ENCODE results near the gene ZNF827. TPM values are rescaled to one million over a fixed set of nuclear protein-coding genes. Genes with fewer than 3 reads are reported as not detected.

Gene ZNF827
- total RNA-seq, 1 donor = 9.1 TPM

- TF ChIP-seq, protein P1, sequence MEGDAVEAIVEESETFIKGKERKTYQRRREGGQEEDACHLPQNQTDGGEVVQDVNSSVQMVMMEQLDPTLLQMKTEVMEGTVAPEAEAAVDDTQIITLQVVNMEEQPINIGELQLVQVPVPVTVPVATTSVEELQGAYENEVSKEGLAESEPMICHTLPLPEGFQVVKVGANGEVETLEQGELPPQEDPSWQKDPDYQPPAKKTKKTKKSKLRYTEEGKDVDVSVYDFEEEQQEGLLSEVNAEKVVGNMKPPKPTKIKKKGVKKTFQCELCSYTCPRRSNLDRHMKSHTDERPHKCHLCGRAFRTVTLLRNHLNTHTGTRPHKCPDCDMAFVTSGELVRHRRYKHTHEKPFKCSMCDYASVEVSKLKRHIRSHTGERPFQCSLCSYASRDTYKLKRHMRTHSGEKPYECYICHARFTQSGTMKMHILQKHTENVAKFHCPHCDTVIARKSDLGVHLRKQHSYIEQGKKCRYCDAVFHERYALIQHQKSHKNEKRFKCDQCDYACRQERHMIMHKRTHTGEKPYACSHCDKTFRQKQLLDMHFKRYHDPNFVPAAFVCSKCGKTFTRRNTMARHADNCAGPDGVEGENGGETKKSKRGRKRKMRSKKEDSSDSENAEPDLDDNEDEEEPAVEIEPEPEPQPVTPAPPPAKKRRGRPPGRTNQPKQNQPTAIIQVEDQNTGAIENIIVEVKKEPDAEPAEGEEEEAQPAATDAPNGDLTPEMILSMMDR (IDR thresholded peaks at IDR 0.05; ENCODE audit: insufficient read depth, low read depth, low read length) = no peak
- DNase-seq (ENCODE audit: low read depth) = no peak
- H3K4me3 ChIP-seq (ENCODE audit: low read depth, low read length) = no peak overlapping the region
Observed at GRCh38 chr4:145755802-145756201, 182.8 kb downstream of the ZNF827 start.

DNA sequence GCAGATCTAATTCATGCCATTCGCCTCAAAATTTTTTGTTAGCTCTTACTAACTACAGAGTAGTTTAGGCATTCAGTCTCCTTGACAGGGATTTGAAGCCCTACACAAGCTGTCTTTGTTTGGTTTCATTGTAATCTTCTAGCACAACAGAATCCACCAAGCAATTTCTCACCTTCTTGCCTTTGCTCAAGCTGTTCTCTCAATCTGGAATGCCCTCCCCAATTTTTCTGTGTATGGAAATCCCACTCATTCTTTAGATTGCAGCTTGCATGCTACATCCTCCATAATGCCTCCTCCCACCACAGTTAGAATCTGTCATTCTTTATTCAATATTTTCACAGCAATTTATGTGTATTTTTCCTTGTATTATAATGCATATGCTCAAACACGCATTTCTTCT is 195.0 kb downstream of the ZNF827 start:
- DNase-seq (ENCODE audit: low read depth) = no peak
- H3K4me3 ChIP-seq (ENCODE audit: low read depth, low read length) = no peak overlapping the region
- TF ChIP-seq, protein P1 (IDR thresholded peaks at IDR 0.05; ENCODE audit: insufficient read depth, low read depth, low read length) = no peak

- TF ChIP-seq, protein P1 (IDR thresholded peaks at IDR 0.05; ENCODE audit: insufficient read depth, low read depth, low read length) = no peak
Observed at GRCh38 chr4:145740806-145741205, 197.8 kb downstream of the ZNF827 start.

DNA sequence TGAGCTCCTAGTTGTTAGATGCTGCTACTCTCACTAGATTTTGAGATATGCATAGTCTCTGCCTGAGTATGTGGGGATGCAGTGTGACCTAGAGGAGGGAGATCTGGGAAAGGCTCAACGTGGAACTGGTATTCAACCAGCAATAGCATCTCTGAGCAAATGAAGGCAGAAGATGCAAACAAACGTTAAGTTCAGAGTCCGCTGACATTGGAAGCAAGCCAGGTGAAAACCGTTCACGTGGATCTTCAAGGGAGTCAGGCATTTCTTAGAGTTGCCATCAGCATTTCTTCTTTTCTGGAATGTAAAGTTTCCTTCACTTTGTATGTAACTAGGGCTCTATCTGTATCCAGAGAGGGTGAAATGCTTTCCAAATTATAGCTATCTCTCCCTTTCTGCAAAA is 198.8 kb downstream of the ZNF827 start:
- H3K4me3 ChIP-seq (ENCODE audit: low read depth, low read length) = no peak overlapping the region
- peak; percentile 17 for DNase-seq (ENCODE audit: low read depth)
- TF ChIP-seq, protein P1 (IDR thresholded peaks at IDR 0.05; ENCODE audit: insufficient read depth, low read depth, low read length) = no peak

More at GRCh38 chr4:145740806-145741205, 197.8 kb downstream of the ZNF827 start:
- DNase-seq (ENCODE audit: low read depth) = no peak
- H3K4me3 ChIP-seq (ENCODE audit: low read depth, low read length) = no peak overlapping the region

GRCh38 chr4:145736241-145736831 is 202.3 kb downstream of the ZNF827 start:
- peak; percentile 17 for DNase-seq (ENCODE audit: low read depth)
- no peak overlapping the region for H3K4me3 ChIP-seq (ENCODE audit: low read depth, low read length)
- TF ChIP-seq, protein P1 (IDR thresholded peaks at IDR 0.05; ENCODE audit: insufficient read depth, low read depth, low read length) = no peak

- TF ChIP-seq, protein P1 (IDR thresholded peaks at IDR 0.05; ENCODE audit: insufficient read depth, low read depth, low read length) = no peak
- no peak for DNase-seq (ENCODE audit: low read depth)
- H3K4me3 ChIP-seq (ENCODE audit: low read depth, low read length) = no peak overlapping the region
Observed at GRCh38 chr4:145735827-145736226, 202.8 kb downstream of the ZNF827 start.

DNA sequence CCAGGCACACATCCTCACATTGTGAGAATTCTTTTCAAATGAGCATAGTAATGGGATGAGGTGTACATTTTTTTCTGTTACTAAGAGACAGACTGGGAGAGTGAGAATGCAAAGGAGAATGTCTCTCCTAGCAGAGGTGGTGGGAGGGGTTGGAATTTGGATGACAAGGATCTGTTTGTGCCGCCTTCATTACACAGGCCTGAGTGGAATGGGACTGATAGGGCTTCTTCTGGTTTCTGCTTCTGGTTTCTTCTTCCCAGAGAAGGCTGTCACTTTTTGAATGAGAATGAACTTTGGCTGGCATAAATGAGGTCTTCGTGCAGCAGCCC is 203.3 kb downstream of the ZNF827 start:
- TF ChIP-seq, protein P1 (IDR thresholded peaks at IDR 0.05; ENCODE audit: insufficient read depth, low read depth, low read length) = no peak
- peak; percentile 79 for DNase-seq (ENCODE audit: low read depth)
- H3K4me3 ChIP-seq (ENCODE audit: low read depth, low read length) = no peak overlapping the region
